Stimulated activated CD8-positive, alpha-beta memory T cell treated with anti-CD3 and anti-CD28 coated beads, Interleukin-15, amount 100 ng/mL, for 24 hours (primary cell): Measurements from ENCODE around the gene DCTPP1.
A peak's percentile ranks its signal among the peaks of the same experiment; 100 is the strongest.

Experiments
- DNase-seq: peaks from one replicate; pipeline ENCODE4 v3.0.0-alpha.2; 2020; ENCODE audit warnings: low read depth

DCTPP1 gene

DNA sequence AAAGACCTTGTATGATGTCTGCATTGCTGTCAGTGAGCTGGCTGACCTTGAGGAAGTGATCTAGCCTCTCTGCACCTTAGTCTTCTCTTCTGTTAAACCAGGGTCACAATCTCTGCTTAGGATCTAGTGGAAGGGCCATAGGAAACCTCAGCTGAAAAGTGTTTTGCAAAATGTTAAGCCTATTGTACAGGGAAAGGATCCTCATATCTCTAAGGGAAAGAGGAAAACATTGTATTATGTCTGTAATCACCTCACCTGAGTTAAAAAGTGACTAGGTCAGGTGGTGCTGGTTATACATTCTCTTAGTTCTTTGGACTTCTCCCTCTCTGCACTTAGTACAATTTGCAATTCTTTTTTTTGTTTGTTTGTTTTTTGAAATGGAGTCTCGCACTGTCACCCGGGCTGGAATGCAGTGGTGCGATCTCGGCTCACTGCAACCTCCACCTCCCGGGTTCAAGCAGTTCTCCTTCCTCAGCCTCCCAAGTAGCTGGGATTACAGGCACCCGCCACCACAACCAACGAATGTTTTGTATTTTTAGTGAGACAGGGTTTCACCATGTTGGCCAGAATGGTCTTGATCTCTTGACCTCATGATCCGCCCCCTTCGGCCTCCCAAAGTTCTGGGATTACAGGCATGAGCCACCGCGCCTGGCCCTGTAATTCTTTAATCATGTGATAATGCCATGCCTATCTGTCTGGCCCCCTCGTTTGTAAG lies 17.8 kb upstream of the DCTPP1 start:
- no peak for DNase-seq

DNA sequence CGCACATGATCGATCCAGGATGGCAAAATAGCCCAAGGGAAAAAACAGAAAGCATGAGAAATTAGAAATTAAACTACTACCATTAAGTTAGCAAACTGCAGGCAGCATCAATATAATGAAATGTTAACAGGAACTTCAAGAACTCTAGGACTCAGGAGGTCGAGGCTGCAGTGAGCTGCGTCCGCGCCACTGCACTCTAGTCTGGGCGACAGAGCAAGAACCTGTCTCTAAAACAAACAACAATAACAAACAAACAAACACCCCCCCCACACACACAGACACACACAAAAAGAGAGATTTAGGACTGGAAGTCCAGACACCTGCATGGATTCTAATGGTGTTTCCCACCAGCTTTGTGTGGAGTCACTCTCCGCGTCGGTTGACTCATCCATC lies 16.4 kb upstream of the DCTPP1 start:
- no peak for DNase-seq

DNA sequence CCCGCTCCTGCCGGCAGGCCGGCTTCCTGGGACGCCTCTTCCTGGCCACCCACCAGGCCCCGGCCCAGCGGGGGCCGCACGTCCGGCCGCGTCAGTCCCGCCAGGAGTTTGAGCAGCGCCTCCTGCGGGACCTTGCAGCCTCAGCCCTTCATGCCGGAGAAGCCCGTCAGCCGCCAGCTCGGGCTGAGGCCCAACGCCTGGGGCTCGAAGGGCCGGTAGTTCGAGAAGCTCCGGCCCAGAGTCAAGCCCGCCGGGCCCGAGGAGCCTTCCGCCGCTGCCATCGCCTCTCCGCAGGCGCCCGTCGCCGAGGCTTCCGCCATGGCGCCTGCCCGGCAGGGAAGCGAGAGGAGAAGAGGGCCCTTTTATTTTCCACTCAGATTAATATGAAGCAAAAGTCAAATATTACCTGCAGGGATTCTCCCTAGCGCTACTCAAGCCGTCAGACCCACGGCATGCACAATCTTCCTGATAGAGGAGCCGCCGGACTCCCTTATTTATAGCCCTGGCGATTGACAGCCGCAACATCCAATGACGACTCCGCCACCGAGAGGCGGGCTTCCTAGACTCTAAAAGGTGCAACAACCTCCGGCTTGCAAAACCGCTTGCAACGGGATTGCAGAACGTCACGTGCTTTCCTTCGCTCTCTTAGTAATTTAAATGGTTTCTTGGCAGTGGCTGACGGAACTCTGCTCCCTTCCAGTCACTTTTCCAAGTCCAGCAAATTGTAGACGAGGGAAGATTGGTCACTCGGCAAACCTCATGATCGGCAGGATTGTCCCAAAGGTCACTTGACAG lies 15.8 kb upstream of the DCTPP1 start, which contains the start of gene SEPHS2:
TSS of gene SEPHS2 (minus strand) at position 467 of the 795 bp plus-strand sequence. CDS start at position 320, 147 bp downstream.
- DNase-seq = peak; percentile 84

DNA sequence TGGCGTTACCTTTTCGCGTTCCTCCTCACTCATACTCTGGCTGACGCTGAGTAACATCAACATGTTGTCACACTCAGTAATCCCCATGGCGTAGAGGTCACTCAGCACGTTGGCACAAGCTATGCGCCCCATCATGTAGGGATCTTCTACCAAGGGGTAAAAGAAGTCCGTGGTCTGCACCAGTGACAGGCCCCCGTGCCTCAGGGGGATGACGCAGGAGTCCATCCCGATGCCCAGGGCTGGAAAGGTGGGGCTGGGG lies 15.2 kb upstream of the DCTPP1 start:
- no peak for DNase-seq

DNA sequence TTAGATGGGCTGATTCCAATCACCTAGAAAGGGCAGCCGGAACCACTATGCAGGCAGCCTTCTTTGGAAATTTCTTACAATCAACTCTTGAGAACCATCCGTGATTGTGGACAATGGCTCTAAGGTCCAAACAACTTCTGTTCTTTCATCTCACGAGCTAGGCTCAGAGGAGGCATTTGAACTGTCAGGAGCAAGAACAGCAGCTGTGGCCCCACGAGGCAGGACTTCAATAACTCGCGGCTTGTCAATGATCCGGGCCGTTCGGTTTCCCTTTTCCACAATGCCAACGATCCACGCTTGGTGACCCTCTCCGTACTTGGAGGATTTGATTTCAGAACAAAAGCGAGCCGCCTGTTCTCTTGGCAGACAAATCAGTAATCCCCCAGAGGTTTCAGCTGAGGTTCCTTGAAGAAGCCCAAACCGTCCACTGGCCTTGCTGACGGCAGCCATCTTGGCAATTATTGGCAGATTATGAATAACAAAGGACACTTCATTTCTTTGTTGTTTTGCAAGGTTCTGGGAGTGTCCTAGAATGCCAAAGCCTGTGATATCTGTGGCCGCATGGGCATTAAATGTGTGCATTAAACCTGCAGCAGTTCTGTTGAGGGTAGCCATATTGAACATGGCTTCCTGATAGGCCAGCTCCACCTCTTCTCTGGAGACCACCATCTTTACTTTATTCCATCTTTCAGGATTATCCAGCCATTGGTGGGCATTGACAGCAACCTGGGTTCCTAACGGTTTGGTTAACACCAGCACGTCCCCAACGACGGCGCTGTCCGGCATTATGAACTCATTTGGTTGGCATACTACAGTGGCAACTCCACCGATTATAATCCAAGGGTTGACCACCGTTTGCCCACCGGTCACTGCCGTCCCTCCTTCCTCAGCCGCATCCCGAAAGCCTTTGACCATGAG lies 14.7 kb upstream of the DCTPP1 start:
- DNase-seq = no peak

DNA sequence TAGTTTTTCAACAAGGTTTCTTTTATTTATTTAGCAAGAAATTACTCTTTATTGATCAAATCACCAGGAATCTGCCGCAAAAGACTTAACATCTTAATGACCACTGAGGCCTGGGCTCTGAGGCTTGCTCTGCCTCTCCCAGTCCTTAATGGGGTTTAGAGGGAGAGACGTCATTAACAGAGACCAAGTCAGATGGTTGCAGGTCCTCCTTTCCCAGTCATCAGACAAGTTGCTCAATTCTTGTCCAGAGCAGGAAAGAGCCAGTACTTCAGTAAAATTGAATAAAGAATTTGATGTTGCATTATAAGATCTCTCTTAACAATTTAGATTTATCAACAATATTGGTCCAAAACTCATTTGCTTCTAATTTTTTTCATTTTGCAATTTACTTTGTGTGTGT lies 13.8 kb upstream of the DCTPP1 start:
- DNase-seq = no peak

DNA sequence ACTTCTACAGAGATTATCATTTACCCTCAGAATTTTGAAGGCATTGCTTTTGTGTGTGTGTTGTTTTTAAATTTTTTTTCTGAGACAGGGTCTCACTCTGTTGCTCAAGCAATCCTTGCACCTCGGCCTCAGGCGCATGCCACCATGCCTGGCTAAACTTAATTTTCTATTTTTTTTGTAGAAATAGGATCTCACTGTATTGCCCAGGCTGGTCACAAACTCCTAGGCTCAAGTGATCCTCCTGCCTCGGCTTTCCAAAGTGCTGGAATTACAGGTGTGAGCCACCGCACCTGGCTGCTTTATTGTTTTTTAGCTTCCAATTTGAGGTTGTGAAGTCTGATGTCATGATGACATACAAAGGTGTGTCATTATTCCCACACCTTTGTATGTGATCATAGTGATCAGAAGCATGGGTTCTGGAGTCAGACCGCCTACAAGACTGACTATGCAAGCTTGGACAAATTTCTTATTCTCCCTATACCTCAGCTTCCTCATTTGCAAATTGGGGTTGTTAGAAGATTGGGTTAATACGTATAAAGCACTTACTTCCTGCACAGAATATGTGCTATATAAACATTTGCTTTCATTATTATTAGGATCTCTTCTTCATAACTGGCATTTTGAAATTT lies 10.0 kb upstream of the DCTPP1 start:
- no peak for DNase-seq

DNA sequence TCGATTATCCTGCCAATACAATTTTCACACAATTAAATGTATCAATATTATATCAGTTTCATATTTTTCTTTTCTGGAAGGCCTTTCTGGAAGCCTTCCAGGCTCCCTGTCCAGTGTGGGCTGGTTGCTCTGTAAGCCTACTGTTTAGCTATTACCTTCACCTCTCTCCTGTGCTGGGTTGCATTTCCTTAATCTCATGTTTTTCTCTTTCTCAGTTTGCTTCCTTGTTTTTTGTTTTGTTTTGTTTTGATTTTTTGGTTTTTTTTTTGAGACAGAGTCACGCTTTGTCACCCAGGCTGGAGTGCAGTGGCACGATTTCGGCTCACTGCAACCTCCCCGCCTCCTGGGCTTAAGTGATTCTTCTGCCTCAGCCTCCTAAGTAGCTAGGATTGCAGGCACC lies 9.0 kb upstream of the DCTPP1 start:
- no peak for DNase-seq

DNA sequence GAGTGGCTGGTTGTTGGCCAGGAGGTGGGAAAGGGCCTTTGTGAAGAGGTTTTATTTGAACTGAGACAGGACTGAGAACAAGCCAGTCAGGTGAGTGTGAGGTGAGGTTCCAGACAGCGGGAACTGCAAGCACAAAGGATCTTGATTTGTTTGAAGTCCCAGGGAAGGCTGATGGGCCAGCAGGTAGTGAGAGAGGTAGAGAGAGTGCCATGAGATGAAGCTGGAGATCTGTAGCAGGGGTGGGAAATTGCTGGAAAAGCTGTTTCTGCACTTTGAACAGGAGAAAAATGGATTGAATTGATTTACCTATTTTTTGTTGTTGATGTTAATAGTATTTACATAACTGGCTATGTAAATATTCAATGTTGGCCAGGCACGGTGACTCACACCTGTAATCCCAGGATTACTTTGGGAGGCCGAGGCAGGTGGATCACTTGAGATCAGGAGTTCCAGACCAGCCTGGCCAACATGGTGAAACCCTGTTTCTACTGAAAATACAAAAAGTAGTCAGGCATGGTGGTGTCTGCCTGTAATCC lies 7.7 kb upstream of the DCTPP1 start:
- no peak for DNase-seq

DNA sequence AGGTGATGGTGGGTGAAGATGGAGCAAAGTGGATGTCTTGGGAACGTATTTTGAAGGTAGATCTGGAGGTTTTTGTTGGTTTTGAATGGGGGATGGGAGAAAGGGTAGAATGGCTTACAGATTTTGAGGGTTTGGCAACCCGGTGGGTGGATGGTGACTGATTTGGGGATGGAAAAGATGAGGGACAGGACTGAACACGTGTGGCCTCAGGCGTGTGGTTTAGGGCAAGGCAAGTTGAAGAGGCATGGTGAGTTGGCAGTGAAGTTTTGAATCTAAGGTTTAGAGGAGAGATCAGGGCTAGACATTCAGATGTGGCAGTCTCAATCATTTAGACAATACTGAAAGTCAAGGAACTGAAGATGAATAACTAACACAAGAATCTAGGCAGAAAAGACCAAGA lies 5.0 kb upstream of the DCTPP1 start:
- DNase-seq = no peak

DNA sequence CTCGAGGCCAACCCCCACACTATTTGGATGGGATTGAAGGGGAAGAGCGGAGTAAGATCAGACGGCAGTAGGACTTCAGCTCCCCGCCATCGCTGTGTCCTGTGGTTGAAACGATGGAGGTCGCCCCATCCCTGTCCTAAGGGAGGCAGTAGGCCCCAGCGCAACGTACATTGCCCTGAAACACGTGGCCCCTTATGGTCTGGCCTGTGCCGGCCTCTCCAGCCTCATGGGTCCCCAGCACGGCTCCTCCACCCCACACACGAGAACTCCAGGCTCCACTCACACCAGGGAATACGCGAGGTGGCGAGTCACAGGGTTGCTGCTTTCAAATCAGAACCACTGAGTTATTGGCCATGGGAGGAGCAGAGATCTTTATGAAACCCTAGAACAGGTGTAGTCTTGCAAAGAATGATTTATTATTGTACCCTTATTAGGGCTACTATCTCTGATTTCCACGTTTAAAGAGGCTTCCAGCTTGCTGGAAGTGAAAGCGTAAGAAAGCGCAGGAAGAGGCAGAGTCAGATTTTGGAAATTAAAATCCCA lies 669 bp upstream of the DCTPP1 start:
- no peak for DNase-seq

DNA sequence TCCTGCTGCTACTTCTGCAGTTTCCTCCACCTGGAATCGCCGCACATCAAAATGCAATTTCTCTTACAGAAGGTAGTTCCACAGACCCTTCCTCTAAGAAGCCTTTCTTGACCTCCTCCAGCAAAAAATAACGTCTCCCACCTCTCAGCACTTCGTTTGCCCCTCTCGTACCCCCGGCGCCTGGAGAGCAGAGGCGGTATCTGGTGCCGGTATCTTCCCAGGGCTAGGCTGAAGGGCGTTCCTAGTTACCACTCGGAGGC lies 482 bp downstream of the DCTPP1 start:
- no peak for DNase-seq

DNA sequence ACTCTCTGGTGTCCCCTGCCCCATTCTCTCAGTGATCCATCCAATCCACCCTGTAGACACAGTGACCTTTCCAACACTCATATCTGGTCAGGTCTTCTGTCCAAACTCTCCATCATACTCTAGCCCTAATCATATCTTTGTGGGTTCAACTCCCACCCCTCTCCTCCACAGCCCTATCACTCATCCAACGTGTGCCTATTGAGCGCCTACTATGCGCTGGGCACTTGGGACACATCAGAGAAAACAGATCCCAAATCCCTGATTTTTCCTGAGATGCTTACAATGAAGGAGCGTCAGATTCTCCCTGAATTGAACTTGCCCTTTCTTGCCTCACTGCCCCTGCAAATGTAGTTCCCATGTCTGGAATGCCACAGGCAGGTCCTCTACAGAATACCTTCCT lies 1.8 kb downstream of the DCTPP1 start:
- no peak for DNase-seq

DNA sequence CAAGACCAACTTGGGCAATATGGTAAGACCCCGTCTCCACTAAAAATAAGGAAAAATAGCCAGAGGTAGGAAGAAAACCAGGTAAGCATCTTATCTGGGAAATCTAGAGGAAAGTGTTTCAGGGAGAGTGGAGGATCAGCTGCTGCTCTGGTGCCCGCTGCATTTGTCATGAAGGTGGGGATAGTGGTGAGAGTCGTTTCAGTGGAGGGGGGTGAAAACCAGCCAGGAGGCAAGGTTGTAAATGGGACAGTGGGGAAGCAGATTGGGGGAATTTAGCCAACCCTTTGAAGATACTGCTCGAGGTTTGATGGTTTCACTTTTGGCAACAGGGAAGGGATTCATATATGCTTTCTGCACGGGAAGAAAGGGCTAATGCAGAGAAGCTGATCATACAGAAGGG lies 8.8 kb downstream of the DCTPP1 start:
- DNase-seq = no peak

DNA sequence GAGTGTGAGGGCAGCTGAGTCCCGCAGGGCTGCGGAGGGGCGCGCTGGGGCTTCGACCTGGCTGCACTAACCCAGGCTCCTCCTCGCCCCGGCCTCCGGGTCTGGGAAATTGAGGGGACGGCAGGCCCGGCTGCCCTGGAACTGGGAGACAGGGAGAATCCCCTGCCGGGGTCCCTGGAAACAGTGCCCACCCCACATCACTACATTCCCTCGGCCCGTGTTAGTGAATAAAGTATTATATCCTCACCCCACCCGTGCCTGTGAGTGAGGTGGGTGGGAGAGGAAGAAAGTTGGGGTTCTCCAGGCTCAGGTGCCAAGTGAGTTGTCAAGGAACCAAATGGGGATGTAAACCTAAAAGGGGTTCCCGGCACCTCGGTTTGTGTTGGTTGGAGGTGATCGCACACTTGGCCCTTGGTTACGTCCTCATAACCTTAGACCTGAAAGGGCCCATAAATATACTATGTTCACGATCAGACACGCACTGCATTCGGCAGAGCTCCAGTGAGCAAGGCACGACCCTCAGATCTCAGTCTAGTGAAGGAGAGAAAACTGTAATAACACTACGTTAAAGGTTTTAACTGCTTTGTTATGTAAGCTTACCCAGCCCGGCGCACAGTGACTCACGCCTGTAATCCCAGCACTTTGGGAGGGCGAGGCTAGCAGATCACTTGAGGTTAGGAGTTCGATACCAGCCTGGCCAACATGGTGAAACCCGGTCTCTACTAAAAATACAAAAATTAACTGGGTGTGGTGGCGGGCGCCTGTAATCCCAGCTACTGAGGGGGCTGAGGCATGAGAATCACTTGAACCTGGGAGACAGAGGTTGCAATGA lies 11.3 kb downstream of the DCTPP1 start:
- peak; percentile 17 for DNase-seq

DNA sequence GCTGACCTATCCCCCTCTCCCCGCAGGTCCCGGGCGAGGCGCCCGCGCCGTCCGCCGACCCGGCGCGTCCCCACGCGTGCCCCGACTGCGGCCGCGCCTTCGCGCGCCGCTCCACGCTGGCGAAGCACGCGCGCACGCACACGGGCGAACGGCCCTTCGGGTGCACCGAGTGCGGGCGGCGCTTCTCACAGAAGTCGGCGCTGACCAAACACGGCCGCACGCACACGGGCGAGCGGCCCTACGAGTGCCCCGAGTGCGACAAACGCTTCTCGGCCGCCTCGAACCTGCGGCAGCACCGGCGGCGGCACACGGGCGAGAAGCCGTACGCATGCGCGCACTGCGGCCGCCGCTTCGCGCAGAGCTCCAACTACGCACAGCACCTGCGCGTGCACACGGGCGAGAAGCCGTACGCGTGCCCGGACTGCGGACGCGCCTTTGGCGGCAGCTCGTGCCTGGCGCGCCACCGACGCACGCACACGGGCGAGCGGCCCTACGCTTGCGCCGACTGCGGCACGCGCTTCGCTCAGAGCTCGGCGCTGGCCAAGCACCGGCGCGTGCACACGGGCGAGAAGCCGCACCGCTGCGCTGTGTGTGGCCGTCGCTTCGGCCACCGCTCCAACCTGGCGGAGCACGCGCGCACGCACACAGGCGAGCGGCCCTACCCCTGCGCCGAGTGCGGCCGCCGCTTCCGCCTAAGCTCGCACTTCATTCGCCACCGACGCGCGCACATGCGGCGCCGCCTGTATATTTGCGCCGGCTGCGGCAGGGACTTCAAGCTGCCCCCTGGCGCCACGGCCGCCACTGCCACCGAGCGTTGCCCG lies 12.1 kb downstream of the DCTPP1 start:
- peak; percentile 63 for DNase-seq

DNA sequence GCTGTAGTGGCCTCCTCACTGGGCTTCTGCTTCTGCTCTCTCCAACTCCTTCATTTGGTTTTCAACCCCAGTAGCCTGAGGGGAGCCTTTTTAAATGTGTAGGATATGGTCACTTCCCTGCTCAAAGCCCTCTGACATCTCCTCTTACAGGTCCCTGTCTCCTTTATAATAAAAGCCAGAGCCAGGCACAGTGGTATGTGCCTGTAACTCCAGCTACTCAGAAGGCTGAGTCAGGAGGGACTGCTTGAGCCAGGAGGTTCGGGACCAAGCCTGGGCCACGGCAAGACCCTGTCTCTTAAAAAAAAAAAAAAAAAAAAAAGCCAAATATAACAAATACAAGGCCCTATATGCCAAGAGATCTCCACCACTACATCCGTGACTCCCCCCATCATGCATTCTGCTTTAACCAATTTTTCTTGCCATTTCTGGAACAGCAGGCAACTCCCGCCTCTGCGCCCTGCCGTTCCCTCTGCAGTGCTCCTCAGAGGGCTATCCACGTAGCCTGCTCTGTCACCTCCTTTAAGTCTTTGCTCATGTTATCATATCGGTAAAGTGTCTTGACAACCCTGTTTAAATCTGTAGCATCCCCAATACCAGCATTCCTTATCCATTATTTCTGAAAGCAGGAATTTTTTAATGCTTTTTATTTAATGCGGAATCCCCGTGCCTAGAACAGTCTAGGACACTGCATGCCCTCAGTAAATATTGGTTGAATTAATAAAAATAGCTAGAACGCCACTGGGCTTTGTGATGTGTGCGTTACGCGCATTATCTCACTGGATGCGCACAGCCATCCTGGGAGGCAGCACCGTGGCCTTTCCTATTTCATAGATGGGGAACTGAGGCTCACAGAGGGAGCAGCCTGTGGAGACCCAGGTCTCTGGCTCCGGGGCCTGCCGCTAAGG lies 13.0 kb downstream of the DCTPP1 start:
- DNase-seq = no peak

DNA sequence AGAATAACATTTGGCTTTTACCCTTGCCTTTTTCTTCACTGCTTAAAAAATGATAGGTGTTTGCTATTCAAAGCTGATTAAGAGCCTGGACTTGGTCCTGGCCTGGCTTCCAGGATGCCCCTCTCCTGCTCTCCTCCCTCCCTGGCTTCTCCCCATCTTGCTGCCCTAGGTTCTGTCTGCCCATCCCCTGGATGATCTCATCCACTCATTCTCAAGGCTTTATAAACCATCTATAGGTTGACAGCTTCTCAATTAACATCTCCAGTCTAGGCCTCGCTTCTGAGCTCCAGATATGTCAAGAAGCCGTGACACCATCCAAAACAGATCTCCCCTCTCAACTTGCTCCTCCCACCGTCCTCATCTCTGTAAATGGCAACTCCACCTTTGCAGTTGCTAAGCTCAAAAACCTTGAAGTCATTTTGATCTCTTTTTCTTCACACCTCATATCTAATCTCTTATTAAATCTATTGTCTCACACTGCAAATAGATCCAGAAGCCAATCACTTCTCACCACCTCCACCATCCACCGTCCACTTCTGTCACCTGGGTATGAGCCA lies 13.7 kb downstream of the DCTPP1 start:
- DNase-seq = no peak

DNA sequence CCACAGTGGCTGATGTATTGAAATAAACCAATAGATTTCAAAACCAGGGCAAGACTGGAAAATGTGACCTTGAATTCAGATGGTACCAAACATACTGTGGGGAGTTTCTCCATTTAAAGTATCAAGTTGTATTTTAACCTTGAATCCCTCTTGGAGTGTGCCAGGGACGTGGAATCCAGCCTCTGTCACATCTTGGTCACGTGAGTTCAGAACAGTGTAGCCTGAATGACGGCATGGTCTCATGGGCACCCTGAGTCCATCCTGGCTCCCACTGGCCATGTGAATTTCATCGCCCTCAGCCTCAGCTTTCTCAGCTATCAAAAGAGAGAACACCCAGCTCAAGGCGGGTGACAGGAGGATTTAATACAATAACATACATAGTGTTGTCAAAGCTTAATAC lies 15.7 kb downstream of the DCTPP1 start:
- DNase-seq = no peak
